HTERT RPE-1 (cell line): ENCODE results near the gene PPP2R2B.

Source experiments
- in situ Hi-C: fragments of 300-500 bp; cut with MboI; formaldehyde crosslinking; loops from 4 replicates; pipeline ENCODE4 v1.14.3; 2020; ENCODE audit warnings: low sequenced_read_pairs

The PPP2R2B gene

GRCh38 chr5:146878476-146879172 is at the start of gene PPP2R2B:
PPP2R2B (minus strand) TSS chr5:146878757.
- in situ Hi-C loops: no loop called here

- in situ Hi-C loops: no loop called here
Measured at GRCh38 chr5:146924132-146924531, 45.6 kb upstream of the PPP2R2B start.

GRCh38 chr5:146921225-146921624 is 42.7 kb upstream of the PPP2R2B start:
- in situ Hi-C loops: no loop called here

GRCh38 chr5:146920351-146920881 is 41.9 kb upstream of the PPP2R2B start:
- in situ Hi-C loops: no loop called here

GRCh38 chr5:146919304-146919703 is 40.7 kb upstream of the PPP2R2B start:
- in situ Hi-C loops: no loop called here

GRCh38 chr5:146917931-146918330 is 39.4 kb upstream of the PPP2R2B start:
- in situ Hi-C loops: no loop called here

GRCh38 chr5:146912874-146913273 is 34.3 kb upstream of the PPP2R2B start:
- in situ Hi-C loops: no loop called here

GRCh38 chr5:146910239-146910638 is 31.7 kb upstream of the PPP2R2B start:
- in situ Hi-C loops: no loop called here

- in situ Hi-C loops: no loop called here
Measured at GRCh38 chr5:146909255-146910068, 30.9 kb upstream of the PPP2R2B start.

GRCh38 chr5:146906803-146907202 is 28.2 kb upstream of the PPP2R2B start:
- in situ Hi-C loops: no loop called here

- in situ Hi-C loops: no loop called here
Measured at GRCh38 chr5:146904890-146905289, 26.3 kb upstream of the PPP2R2B start.

GRCh38 chr5:146903789-146904188 is 25.2 kb upstream of the PPP2R2B start:
- in situ Hi-C loops: no loop called here

GRCh38 chr5:146902471-146902870 is 23.9 kb upstream of the PPP2R2B start:
- in situ Hi-C loops: no loop called here

GRCh38 chr5:146897061-146897460 is 18.5 kb upstream of the PPP2R2B start:
- in situ Hi-C loops: no loop called here

- in situ Hi-C loops: no loop called here
Measured at GRCh38 chr5:146894753-146895521, 16.4 kb upstream of the PPP2R2B start.

- in situ Hi-C loops: no loop called here
Measured at GRCh38 chr5:146893991-146894390, 15.4 kb upstream of the PPP2R2B start.

- in situ Hi-C loops: no loop called here
Measured at GRCh38 chr5:146892231-146892630, 13.7 kb upstream of the PPP2R2B start.

GRCh38 chr5:146891511-146891910 is 13.0 kb upstream of the PPP2R2B start:
- in situ Hi-C loops: no loop called here

GRCh38 chr5:146890731-146891440 is 12.3 kb upstream of the PPP2R2B start:
- in situ Hi-C loops: no loop called here

- in situ Hi-C loops: no loop called here
Measured at GRCh38 chr5:146890066-146890465, 11.5 kb upstream of the PPP2R2B start.

- in situ Hi-C loops: no loop called here
Measured at GRCh38 chr5:146889169-146889568, 10.6 kb upstream of the PPP2R2B start.
